Activated CD4-positive, alpha-beta T cell treated with anti-CD3 and anti-CD28 coated beads, Interleukin-2, amount 10 ng/mL, durations not matched to agents 24 days and 14 days (primary cell): ENCODE measurements around the gene PFN1. TPM values are rescaled to one million over a fixed set of nuclear protein-coding genes. Genes with fewer than 3 reads are reported as not detected.
A peak's percentile ranks its signal among the peaks of the same experiment; 100 is the strongest.

Source experiments
- DNase-seq: peaks from one replicate; pipeline ENCODE4 v3.0.0; 2022
- H3K27ac Mint-ChIP-seq: one replicate; pipeline ENCODE4 v1.8.0; 2022; ENCODE audit warnings: mild to moderate bottlenecking, mixed read lengths
- H3K27me3 Mint-ChIP-seq: one replicate; pipeline ENCODE4 v1.8.0; 2022; ENCODE audit warnings: mixed read lengths
- H3K36me3 Mint-ChIP-seq: one replicate; pipeline ENCODE4 v1.8.0; 2022; ENCODE audit warnings: low read depth, mild to moderate bottlenecking, mixed read lengths
- H3K4me1 Mint-ChIP-seq: one replicate; pipeline ENCODE4 v1.8.0; 2021; ENCODE audit warnings: mixed read lengths
- H3K4me3 Mint-ChIP-seq: one replicate; pipeline ENCODE4 v1.8.0; 2022; ENCODE audit warnings: mild to moderate bottlenecking, moderate library complexity, mixed read lengths
- H3K9me3 Mint-ChIP-seq: one replicate; pipeline ENCODE4 v1.8.0; 2021; ENCODE audit warnings: mixed read lengths
- intact Hi-C: fragments of 100-400 bp; cut with micrococcal nuclease; formaldehyde crosslinking; loops from one replicate; pipeline ENCODE4 v1.15.1; 2023
- total RNA-seq: library from RNA; stranded (reverse); gene quantifications from 2 replicates; pipeline ENCODE4 v1.2.3, GENCODE V29; 2022

Gene PFN1
- total RNA-seq: 1,471 and 1,473 TPM in 2 replicates

GRCh38 chr17:4948166-4948930 lies at the start of gene PFN1:
PFN1 (minus strand) TSS chr17:4948530; CDS start chr17:4948394, 136 bp downstream.
- intact Hi-C loops: loop anchor here (1.0 to 10.0 kb wide), 5 partner anchors 8 to 584 kb away; partner anchors contain the start of genes CAMTA2, INCA1, KIF1C and RNF167
- H3K9me3 Mint-ChIP-seq: no peaks in the 10 kb centered on the region
- DNase-seq: peak; percentile 95
- peaks cover 46% of the 10 kb centered on the region for H3K4me1 Mint-ChIP-seq
- peak within 1 kb of the TSS; percentile 95 for H3K4me3 Mint-ChIP-seq
- H3K36me3 Mint-ChIP-seq: peaks cover 42% of the 10 kb centered on the region
- H3K27ac Mint-ChIP-seq: peak within 1 kb of the TSS; percentile 99
- H3K27me3 Mint-ChIP-seq: no peaks in the 10 kb centered on the region

DNA sequence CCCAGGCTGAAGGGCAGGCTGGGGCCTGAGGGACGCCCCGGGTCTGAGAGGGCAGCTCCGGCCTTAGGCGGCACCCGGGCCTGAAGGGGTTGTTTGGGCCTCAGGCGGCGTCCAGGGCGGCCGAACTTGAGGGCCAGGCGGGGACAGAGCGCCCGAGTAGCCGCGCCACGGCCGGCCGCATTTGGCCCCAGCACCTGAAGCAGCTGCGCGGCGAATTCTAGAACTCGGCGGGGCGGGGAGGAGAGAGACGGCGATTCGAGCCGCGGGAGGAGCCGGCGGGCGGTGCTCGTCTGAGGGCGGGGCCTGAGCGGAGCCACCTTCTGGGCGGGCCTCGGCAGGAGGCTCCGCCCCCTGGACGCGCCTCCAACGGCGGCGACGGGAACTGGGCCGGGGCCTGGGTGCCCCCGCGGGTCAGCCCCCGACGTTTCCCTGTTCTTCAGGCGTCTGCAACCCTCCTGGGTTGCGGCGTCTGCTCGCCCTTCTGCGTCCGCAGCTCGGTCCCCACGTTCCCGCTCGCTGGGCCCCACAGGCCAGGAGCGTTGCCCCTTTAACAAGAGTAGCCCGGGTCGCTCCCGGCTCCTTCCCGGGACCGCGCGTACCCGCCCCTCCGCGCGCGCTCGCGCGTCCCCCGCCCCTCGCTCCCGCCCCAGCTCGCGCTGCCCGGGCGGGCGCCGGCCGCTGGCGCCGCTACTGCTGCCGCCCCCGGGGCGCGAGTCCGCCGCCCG lies 49.1 kb upstream of the PFN1 start, which contains the start of the genes INCA1 and KIF1C:
TSS of gene INCA1 (minus strand) at position 221 of the 725 bp plus-strand sequence. CDS start 3,085 bp downstream, outside the sequence.
TSS of gene KIF1C (plus strand) at position 649 of the 725 bp plus-strand sequence. CDS start 2,297 bp downstream, outside the sequence.
- intact Hi-C loops: loop anchor here (1.0 to 2.0 kb wide), 3 partner anchors 10 to 49 kb away; partner anchors contain the start of genes CAMTA2, PFN1 and SPAG7
- H3K36me3 Mint-ChIP-seq: peaks cover 22% of the 10 kb centered on the region
- no peaks in the 10 kb centered on the region for H3K9me3 Mint-ChIP-seq
- peaks cover 23% of the 10 kb centered on the region for H3K4me1 Mint-ChIP-seq
- H3K27me3 Mint-ChIP-seq: peaks cover 6% of the 10 kb centered on the region
- peak within 1 kb of the TSS; percentile 82 for H3K27ac Mint-ChIP-seq
- H3K4me3 Mint-ChIP-seq: peak within 1 kb of the TSS; percentile 89
- peak; percentile 98 for DNase-seq

GRCh38 chr17:4994081-4994595 lies 45.8 kb upstream of the PFN1 start:
- peaks cover 6% of the 10 kb centered on the region for H3K27me3 Mint-ChIP-seq
- no peak overlapping the region for H3K27ac Mint-ChIP-seq
- peaks cover 15% of the 10 kb centered on the region for H3K36me3 Mint-ChIP-seq
- intact Hi-C loops: no loop called here
- DNase-seq: no peak
- peaks cover 25% of the 10 kb centered on the region for H3K4me1 Mint-ChIP-seq
- H3K4me3 Mint-ChIP-seq: no peak overlapping the region
- no peaks in the 10 kb centered on the region for H3K9me3 Mint-ChIP-seq

DNA sequence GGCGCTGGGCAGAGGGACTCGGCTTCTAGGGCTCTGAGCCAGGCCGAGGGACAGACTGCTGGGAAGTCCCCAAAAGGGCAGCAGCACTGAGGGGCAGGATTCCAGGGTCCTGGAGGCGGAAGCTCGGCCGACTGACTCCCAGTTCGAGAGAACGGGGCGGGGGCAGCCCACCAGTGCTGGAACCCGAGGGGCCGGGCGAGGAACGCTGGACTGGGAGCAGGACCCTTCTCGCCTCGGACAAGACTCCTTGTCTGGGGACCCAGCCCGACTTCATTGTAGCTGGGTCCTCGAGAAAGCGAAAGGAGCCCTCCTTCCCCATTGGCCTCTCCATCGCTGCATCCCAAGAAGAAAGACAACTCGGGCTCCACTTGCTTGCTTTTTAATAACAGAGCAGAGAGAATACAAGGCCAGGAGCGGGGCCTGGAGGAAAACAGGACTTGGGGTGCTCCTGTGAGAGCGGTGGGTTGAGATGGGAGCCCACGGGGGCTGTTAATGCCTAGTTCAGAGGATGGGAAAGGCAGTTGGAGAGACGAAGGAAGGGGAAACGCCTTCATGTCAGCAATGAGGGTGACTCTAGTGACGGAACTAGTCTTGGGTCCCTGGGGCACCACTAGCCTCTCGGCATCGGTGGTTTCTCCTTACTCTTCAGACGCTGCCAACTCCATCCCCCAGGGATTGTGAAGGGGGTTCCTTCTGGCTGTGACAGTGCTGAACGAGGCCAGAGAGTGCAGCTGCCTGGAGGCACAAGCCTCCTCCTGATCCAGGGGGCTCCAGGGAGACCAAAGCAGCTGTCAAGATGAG lies 39.6 kb upstream of the PFN1 start:
- DNase-seq: peak; percentile 64
- Mint-ChIP-seq H3K9me3 (no peaks in the 10 kb centered on the region), H3K27ac (peak overlapping the region; percentile 93), H3K4me3 (peak overlapping the region; percentile 97), H3K36me3 (peaks cover 35% of the 10 kb centered on the region), H3K4me1 (peaks cover 43% of the 10 kb centered on the region), H3K27me3 (no peaks in the 10 kb centered on the region)
- intact Hi-C loops: loop anchor here (1.0 to 5.0 kb wide), 5 partner anchors 9 to 79 kb away; partner anchors contain the start of genes INCA1, KIF1C, PFN1 and SPAG7

DNA sequence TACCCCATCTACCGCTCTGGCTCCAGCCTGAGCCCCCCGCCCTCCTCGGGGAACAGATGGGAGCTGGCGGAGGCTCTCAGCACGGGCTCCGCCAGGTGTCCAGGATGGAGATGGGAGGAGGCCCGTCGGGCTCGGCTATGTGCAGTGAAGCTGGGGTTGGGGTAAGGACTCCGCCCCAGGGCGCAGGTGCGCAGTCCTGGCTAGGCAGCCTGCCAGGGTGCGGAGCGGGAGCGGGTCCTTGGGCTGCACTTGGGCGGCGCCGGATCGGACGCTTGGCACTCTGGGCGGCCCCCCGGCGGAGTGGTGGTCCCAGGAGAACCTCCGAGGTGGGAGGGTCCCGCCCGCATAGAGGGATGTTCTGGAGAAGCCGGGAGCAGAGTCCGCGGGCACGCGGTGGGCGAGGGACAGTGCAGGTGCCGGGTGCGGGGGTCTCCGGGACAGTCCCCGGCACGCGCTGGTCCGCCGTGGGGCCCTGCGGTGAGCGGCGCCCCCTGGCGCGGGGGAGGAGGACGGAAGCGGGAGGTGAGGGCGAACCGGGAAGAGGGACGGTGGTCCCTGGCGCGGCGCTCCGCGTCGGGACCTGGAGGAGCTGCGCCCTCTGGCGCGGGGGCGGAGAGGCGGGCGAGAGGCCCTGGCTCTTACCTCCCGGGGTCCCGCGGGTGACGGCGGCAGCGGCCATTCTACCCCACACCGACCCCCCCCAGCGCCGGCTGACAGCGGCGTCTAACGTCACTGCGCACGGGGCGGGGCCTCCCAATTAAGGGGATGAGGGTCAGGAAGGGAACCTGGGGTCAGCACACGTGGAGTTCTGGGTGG lies 38.8 kb upstream of the PFN1 start, which contains the start of gene CAMTA2:
TSS of gene CAMTA2 (minus strand) at position 725 of the 816 bp plus-strand sequence. CDS start 1,453 bp downstream, outside the sequence.
- Mint-ChIP-seq H3K27me3 (no peaks in the 10 kb centered on the region), H3K4me1 (peaks cover 45% of the 10 kb centered on the region), H3K4me3 (peak within 1 kb of the TSS; percentile 97), H3K36me3 (peaks cover 42% of the 10 kb centered on the region), H3K27ac (peak within 1 kb of the TSS; percentile 93), H3K9me3 (no peaks in the 10 kb centered on the region)
- DNase-seq: peak; percentile 96
- intact Hi-C loops: loop anchor here (1.0 to 5.0 kb wide), 5 partner anchors 10 to 78 kb away; partner anchors contain the start of genes INCA1, KIF1C, PFN1 and SPAG7

- Mint-ChIP-seq H3K27ac (peak overlapping the region; percentile 93), H3K27me3 (no peaks in the 10 kb centered on the region), H3K4me1 (peaks cover 42% of the 10 kb centered on the region), H3K4me3 (peak overlapping the region; percentile 97), H3K9me3 (no peaks in the 10 kb centered on the region), H3K36me3 (peaks cover 43% of the 10 kb centered on the region)
- DNase-seq: peak; percentile 77
- intact Hi-C loops: loop anchor here (2.0 to 5.0 kb wide), 3 partner anchors 39 to 78 kb away; partner anchors contain the start of gene PFN1
Observed at GRCh38 chr17:4986403-4986802, 38.1 kb upstream of the PFN1 start.

DNA sequence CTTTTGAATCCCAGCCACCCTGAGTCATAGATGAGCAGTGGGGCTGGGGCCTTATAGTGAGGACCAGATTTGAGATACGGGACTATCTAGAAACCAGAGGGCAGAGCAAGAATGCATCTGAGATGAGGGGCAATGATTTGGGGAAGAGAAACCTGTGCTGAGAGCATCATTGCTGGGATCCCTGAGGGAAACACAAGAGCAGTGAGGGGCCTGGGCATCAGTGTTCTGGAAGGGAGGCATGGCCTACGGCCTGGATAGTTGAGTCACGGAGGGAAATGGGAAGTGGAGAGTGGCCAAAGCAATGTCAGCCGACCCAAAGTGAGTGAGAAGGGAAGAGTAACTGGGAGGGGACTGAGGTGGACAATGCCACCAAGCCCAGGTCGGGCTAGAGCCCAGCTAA lies 34.0 kb upstream of the PFN1 start:
- peaks cover 35% of the 10 kb centered on the region for H3K4me1 Mint-ChIP-seq
- H3K4me3 Mint-ChIP-seq: no peak overlapping the region
- H3K36me3 Mint-ChIP-seq: peaks cover 63% of the 10 kb centered on the region
- no peaks in the 10 kb centered on the region for H3K9me3 Mint-ChIP-seq
- DNase-seq: no peak
- H3K27me3 Mint-ChIP-seq: no peaks in the 10 kb centered on the region
- H3K27ac Mint-ChIP-seq: no peak overlapping the region
- intact Hi-C loops: no loop called here

- intact Hi-C loops: loop anchor here (1.0 kb wide), 1 partner anchor 82 kb away; no protein-coding TSS in a partner anchor
- peaks cover 66% of the 10 kb centered on the region for H3K36me3 Mint-ChIP-seq
Observed at GRCh38 chr17:4980644-4981216, 32.4 kb upstream of the PFN1 start.

DNA sequence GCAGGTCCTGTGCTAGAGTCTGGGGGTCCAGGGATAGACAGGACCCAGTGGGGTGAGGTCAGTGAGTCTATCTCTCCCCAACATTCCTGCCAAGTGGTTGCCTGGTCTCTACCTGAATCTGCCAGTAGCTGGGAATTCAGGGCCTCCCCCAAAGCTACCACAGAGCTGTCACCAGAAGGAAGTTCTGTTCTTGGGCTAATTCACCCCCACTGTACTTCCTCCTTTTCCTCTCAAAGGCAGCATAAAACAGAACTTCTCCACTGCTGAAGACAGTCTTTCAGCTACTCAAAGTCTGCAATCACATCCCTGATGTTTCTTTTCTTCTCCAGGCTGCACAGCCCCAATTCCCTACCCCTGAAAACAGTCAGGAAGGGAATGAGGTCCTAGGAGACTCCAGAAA lies 30.4 kb upstream of the PFN1 start:
- no peak for DNase-seq
- Mint-ChIP-seq H3K4me3 (no peak overlapping the region), H3K36me3 (peaks cover 77% of the 10 kb centered on the region), H3K4me1 (peaks cover 21% of the 10 kb centered on the region), H3K27me3 (no peaks in the 10 kb centered on the region), H3K9me3 (no peaks in the 10 kb centered on the region), H3K27ac (no peak overlapping the region)
- intact Hi-C loops: no loop called here

More at GRCh38 chr17:4980644-4981216, 32.4 kb upstream of the PFN1 start:
- Mint-ChIP-seq H3K4me1 (peaks cover 24% of the 10 kb centered on the region), H3K27ac (peak overlapping the region; percentile 72), H3K27me3 (no peaks in the 10 kb centered on the region), H3K9me3 (no peaks in the 10 kb centered on the region), H3K4me3 (no peak overlapping the region)
- peak; percentile 89 for DNase-seq

DNA sequence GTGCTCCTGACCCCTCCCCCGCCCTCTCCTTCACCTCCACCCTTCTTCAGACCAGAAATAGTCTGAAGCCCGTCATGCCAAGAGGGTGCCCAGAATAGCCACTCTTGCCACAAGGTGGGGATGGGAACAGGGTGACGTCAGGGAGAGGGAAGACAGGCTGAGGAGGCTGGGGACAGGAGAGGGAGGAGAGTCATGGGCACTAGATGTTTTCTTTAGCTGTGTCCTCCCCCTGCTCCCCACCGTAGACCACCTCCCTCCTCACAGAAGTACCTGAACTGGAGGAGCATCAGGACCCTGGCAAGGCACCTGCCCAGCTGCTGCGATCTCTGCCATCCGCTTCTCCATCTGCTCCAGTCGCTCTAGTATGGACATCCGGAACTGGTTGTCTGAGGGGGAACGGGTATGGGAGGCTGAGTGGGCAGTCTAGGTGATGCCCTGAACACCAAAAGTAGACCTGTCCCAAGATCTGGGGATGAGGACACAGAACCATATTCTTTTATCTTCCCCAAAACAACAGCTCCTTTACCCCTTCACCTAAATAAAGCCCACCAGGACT lies 25.9 kb upstream of the PFN1 start:
- Mint-ChIP-seq H3K27me3 (no peaks in the 10 kb centered on the region), H3K4me3 (no peak overlapping the region), H3K4me1 (peaks cover 3% of the 10 kb centered on the region), H3K27ac (no peak overlapping the region), H3K36me3 (peaks cover 69% of the 10 kb centered on the region), H3K9me3 (no peaks in the 10 kb centered on the region)
- intact Hi-C loops: no loop called here
- DNase-seq: no peak

- Mint-ChIP-seq H3K36me3 (peaks cover 64% of the 10 kb centered on the region), H3K4me1 (peaks cover 3% of the 10 kb centered on the region), H3K27me3 (no peaks in the 10 kb centered on the region), H3K27ac (peak overlapping the region; percentile 18), H3K9me3 (no peaks in the 10 kb centered on the region), H3K4me3 (no peak overlapping the region)
- no peak for DNase-seq
- intact Hi-C loops: no loop called here
Observed at GRCh38 chr17:4973256-4974114, 25.2 kb upstream of the PFN1 start.
